ENCODE measurements around the gene KIT.
"Not testable (repeated sequence)": the region's sequence is repeated elsewhere in the genome, so short reads cannot be mapped to it uniquely, and the experiment has no call there.

Gene KIT

GRCh38 chr4:54657551-54658251, at the start of gene KIT:
Gene KIT (plus strand): TSS chr4:54657957. CDS start chr4:54658015, 58 bp downstream.
- peak within 1 kb of the TSS; percentile 53 for H3K4me3 ChIP-seq (ENCODE audit: low read length)
- no peak for DNase-seq (ENCODE audit: low read depth)
- TF ChIP-seq, protein P1, sequence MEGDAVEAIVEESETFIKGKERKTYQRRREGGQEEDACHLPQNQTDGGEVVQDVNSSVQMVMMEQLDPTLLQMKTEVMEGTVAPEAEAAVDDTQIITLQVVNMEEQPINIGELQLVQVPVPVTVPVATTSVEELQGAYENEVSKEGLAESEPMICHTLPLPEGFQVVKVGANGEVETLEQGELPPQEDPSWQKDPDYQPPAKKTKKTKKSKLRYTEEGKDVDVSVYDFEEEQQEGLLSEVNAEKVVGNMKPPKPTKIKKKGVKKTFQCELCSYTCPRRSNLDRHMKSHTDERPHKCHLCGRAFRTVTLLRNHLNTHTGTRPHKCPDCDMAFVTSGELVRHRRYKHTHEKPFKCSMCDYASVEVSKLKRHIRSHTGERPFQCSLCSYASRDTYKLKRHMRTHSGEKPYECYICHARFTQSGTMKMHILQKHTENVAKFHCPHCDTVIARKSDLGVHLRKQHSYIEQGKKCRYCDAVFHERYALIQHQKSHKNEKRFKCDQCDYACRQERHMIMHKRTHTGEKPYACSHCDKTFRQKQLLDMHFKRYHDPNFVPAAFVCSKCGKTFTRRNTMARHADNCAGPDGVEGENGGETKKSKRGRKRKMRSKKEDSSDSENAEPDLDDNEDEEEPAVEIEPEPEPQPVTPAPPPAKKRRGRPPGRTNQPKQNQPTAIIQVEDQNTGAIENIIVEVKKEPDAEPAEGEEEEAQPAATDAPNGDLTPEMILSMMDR (conservative IDR thresholded peaks at IDR 0.05; ENCODE audit: low read depth, low read length): no peak

GRCh38 chr4:54609310-54609709, 48.4 kb upstream of the KIT start:
- TF ChIP-seq, protein P1 (conservative IDR thresholded peaks at IDR 0.05; ENCODE audit: low read depth, low read length): no peak
- no peak for DNase-seq (ENCODE audit: low read depth)
- H3K4me3 ChIP-seq (ENCODE audit: low read length): no peak overlapping the region

DNA sequence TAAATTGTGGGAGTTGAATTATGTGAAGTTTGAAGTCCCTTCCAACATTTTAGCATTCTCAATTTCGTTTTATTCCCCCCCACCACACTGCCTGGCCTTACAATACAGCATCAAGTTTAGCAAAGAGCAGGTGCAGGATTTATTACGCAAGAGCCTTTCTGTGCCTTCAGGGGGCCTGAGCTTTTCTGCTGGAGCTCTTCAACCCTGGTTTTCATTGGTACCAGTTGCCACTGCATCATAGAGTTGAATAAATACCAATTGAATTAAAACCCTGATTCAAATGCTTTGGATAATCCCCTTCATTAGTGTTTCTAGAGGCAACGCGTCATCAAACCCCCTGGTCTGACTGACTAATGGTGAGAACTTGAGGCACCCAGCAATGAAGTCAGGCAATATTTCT, 43.6 kb upstream of the KIT start:
- TF ChIP-seq, protein P1 (conservative IDR thresholded peaks at IDR 0.05; ENCODE audit: low read depth, low read length): no peak
- DNase-seq (ENCODE audit: low read depth): peak; percentile 77
- H3K4me3 ChIP-seq (ENCODE audit: low read length): no peak overlapping the region

- H3K4me3 ChIP-seq (ENCODE audit: low read length): no peak overlapping the region
- TF ChIP-seq, protein P1 (conservative IDR thresholded peaks at IDR 0.05; ENCODE audit: low read depth, low read length): no peak
- DNase-seq (ENCODE audit: low read depth): no peak
Observed at GRCh38 chr4:54620773-54621172, 37.0 kb upstream of the KIT start.

DNA sequence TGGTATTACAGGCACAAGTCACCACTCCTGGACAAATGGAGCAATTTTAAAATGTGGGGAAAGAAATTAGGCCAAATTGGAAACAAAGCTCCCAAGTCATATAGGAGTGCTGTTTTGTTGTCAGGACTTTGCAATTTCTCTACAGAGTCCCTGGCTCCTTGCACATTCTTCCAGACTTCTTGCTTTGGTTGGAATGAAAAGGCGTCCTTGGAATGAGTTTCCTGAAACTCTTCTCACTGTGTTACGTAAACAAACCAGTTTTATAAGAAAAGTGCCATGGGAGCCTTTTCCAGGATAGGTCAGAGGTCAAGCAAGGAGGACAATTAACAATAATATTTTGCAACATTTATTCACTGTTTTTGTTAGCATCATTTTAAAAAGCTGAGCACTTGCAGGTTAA, 32.4 kb upstream of the KIT start:
- H3K4me3 ChIP-seq (ENCODE audit: low read length): no peak overlapping the region
- TF ChIP-seq, protein P1 (conservative IDR thresholded peaks at IDR 0.05; ENCODE audit: low read depth, low read length): no peak
- no peak for DNase-seq (ENCODE audit: low read depth)

DNA sequence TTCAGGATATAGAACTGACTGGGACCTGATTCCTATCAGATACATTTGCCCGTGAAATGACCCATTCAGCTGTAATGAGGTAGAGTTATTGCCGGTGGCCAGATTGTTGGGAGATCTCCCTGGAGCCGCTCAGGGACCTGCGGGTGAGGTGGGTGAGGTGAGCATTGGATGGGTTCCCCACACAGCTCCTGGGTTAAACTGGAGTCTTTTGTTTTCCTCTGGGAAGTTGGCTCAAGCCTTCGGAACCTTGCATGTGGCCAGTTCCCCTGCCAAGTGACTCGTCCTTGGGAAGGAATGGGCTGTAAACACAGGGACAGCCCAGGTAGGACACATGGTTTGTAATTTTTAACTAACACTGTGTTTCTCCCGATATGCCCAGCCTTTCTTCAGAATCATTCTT, 31.6 kb upstream of the KIT start:
- no peak for DNase-seq (ENCODE audit: low read depth)
- TF ChIP-seq, protein P1 (conservative IDR thresholded peaks at IDR 0.05; ENCODE audit: low read depth, low read length): no peak
- no peak overlapping the region for H3K4me3 ChIP-seq (ENCODE audit: low read length)

DNA sequence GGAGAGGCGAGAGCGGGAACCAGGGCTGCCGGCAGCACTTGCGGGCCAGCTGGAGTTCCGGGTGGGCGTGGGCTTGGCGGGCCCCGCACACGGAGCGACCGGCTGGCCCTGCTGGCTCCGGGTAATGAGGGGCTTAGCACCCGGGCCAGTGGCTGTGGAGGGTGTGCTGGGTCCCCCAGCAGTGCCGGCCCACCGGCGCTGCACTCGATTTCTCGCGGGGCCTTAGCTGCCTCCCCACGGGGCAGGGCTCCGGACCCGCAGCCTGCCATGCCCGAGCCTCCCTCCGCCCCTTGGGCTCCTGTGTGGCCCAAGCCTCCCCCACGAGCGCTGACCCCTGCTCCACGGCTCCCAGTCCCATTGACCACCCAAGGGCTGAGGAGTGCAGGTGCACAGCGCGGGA, 25.2 kb upstream of the KIT start:
- H3K4me3 ChIP-seq (ENCODE audit: low read length): no peak overlapping the region
- TF ChIP-seq, protein P1 (conservative IDR thresholded peaks at IDR 0.05; ENCODE audit: low read depth, low read length): no peak
- DNase-seq (ENCODE audit: low read depth): no peak

DNA sequence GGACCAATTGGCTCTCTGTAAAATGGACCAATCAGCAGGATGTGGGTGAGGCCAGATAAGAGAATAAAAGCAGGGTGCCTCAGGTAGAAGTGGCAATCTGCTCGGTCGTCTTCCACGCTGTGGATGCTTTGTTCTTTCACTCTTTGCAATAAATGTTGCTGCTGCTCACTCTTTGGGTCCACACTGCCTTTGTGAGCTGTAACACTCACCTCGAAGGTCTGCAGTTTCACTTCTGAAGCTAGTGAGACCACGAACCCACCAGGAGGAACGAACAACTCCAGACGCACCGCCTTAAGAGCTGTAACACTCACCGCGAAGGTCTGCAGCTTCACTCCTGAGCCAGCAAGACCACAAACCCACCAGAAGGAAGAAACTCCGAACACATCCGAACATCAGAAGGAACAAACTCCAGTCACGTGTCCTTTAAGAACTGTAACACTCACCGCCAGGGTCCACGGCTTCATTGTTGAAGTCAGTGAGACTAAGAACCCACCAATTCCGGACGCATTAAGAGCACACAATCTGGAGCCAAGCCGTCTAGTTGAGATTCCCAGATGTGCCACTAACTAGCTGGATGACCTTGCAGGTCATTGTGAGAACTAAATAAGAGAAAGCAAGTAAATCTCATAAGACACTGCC, 24.5 kb upstream of the KIT start:
- DNase-seq (ENCODE audit: low read depth); H3K4me3 ChIP-seq (ENCODE audit: low read length): not testable (repeated sequence)

Measured in retinal pigment epithelial cell (primary cell).